Activated CD4-positive, alpha-beta T cell treated with anti-CD3 and anti-CD28 coated beads, Interleukin-2, amount 50 U/mL, for 1 hour (primary cell): Measurements from ENCODE around the gene DNASE1L1.

Experiments
- DNase-seq: peaks from one replicate; pipeline ENCODE4 v3.0.0-alpha.2; 2020

Gene DNASE1L1, protein sequence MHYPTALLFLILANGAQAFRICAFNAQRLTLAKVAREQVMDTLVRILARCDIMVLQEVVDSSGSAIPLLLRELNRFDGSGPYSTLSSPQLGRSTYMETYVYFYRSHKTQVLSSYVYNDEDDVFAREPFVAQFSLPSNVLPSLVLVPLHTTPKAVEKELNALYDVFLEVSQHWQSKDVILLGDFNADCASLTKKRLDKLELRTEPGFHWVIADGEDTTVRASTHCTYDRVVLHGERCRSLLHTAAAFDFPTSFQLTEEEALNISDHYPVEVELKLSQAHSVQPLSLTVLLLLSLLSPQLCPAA

DNA sequence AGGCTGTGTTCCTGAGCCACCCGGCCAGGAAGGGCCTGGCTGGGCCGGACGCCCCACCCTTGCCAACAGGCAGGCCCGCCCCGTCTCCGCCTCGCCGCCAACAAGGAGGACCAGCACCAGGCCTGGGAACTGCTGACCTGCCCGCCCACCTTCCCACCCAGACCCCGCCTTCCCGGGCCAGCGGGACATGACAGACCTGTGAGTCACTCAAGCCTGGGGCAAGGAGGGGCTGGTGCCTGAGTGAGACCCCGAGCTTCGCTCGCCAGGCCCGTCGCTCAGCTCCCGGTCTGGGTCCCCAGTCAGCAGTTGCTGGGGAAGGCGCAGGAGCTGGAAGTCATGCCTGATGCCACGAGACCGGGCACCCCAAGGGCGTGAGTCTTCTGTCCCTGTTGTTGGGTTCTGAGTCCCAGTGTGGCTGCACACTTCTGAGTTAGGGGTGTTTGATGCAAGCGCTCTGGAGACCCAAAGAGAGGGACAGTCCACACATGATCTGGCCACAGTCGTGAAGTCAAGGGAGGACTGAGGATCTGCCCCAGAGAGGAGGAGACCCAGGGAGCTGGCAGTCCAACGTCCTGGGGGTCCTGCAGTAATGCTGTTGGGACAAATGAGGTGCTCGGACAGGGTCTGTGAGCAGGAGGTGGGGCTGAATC is at the start of gene DNASE1L1:
TSS of gene DNASE1L1 (minus strand) at position 33 of the 650 bp plus-strand sequence. CDS start 3,686 bp downstream, outside the sequence.
- no peak for DNase-seq

DNA sequence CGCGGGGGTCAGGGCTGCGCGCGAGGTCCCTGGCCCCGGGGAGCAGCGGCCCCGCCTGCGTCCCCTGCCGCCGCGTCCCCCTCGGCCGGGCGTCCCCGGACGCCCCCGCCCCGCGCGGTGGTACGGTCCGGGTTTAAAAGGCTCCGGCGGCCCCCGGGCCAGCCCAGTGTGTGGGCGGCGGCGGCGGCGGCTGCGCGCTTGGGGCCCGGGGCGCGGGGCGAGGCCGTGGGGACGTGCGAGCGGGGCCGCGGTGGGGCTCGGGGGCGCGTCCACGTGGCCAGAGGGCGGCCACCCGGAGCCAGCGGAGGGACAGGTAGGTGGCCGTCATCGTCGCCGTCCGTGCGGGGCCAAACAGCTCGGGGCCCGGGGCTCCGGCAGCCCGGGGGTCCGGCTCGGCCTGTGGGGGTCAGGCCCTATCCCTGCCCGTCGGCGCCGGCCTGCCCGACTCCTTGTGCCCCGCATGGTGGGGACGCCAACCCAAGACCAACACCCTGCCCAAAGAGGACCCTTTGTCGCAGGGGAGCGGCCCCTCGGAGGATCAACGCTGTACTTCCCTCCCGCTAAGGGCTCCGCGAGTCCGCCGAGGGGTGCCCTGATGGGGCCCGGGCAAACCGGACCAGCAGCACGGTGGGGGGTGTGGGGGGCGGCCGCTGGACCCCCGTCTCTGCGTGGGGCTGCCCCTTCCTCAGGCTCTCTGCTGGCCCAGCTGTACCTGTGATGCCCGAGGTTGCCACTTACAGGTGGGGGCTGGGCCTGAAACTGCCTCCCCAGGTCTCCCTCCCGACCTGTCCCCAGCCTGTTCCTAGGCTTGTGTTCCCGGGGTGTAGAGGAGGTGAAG is 49.3 kb upstream of the DNASE1L1 start, which contains the start of gene PLXNA3:
TSS of gene PLXNA3 (plus strand) at position 166 of the 838 bp plus-strand sequence. CDS start 1,903 bp downstream, outside the sequence.
- peak; percentile 62 for DNase-seq

DNA sequence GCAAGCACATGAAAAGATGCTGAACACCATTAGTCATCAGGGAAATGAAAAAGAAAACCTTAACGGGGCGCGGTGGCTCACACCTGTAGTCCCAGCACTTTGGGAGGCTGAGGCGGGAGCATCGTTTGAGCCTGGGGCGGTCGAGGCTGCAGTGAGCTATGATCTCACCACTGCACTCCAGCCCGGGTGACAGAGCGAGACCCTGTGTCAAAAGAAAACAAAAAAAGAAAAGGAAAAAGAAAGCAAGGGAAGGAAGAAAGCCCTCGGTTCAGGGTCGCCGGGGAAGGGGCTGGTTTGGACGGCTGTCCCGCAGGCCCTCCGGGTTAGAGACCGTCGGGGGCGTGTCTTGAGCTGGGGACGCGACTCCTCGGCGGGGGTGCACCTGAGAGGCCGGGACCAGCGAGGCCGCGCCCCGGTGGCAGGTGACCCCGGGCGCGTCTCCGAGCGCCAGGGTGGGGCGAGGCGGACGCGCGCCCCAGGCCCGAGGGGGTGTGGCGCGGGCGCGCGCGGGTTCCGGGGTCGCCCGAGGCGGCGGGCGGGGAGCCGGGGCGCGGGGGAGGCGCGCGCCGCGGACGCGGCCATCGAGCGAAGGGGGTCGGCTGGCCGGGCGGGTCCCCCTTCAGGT is 48.5 kb upstream of the DNASE1L1 start:
- peak; percentile 50 for DNase-seq

DNA sequence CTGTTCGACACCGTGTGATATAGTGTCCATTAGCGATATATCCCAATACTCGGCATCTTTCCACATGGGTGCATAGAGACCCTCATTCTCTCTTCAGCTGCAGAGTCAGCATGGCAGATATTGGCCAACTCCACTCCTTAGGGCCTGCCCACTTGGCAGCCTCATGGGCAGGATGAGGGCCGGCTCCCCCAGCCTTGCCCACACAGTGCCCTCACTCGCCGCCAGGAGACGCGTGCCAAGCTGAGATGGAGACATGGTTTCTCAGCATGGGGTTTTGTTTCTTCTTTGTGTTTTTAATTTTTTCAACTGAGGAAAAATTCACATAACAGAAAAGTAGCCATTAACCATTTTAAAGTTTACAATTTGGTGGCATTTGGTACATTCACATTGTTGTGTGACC is 43.8 kb upstream of the DNASE1L1 start:
- no peak for DNase-seq

DNA sequence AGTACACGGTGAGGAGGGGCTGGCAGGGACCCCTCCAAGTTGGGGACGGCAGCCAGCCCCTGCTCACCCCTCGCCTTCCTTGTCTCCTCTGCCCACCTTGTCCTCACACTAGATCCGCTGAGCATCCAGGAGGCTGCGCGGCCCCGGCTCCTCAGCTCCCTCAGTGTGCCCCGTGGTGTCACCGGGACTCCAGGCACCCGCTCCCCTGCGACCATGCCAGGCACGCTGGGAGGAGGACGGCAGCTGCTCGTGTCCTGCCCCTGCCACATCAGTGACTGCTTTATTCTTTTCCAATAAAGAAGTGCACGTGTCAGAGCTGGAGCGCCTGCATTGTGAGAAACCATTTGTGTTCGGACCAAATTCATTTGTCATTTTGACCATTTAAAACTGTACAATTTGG is 41.3 kb upstream of the DNASE1L1 start:
- DNase-seq, result no peak

DNA sequence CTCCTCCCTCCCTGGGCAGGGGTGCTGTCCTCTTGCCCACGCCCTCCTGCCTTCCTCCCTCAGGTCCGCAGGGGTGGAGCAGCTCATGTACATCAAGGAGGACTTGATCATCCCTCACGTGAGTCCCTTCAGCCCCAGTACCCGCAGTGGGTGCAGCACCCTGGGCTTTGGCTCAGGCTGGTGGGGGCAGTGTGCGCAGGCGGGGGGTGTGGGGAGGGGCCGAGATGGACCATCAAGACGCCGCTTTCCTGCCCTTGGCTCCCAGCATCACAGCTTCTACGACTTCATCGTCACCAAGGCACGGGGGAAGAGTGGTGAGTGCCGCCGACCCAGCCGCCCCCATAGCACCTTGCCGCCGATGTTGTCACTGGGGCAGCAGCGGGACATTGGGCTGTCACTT is 40.6 kb upstream of the DNASE1L1 start:
- DNase-seq, result no peak

DNA sequence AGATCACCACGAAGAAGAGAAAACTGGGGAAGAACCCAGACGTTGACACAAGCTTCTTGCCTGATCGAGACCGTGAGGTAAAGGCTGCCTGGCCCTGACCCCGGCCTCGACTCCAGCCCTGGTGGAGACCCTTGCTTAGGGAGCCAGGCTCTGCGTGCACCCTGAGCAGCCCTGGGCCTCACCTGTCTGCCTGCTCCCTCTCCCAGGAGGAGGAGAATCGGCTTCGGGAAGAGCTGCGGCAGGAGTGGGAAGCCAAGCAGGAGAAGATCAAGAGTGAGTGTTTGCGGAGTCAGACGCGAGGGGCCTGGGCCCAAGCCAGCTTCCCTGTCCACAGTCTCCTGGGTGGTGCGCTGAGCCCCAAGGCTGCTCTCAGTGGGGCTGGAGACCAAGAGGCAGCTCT is 39.4 kb upstream of the DNASE1L1 start:
- no peak for DNase-seq

DNA sequence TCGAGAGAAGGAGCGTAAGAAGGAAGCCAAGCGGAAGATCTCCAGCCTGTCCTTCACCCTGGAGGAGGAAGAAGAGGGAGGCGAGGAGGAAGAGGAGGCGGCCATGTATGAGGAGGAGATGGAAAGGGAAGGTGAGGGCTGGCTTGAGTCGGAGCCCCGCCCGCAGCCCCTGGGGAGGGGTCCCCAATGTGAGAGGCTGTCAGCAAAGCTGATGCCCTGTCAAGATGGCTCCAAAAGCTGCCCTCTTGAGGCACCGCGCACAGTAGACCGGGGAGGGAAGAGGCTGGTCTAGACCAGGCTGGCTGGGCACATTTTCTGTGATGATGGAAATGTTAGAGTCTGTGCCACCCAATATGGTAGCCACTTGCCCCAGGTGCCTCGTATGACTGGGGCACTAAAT is 37.4 kb upstream of the DNASE1L1 start:
- no peak for DNase-seq

DNA sequence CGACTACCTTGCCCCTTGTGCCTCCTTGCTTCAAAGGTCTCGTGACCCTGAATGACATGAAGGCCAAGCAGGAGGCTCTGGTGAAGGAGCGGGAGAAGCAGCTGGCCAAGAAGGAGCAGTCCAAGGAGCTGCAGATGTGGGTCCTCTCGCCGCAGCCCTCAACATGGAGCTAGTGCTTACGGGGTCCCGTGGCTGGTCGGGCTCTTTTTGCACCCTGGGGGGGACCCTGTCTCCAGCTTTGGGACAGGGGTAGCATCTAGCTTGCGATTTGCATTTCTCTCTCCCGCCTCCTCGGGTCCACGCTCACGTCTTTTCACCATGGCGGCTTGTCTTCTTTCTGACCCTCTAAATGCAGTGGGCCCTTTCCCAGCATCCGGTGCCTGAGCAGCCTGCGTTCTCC is 36.7 kb upstream of the DNASE1L1 start:
- no peak for DNase-seq

DNA sequence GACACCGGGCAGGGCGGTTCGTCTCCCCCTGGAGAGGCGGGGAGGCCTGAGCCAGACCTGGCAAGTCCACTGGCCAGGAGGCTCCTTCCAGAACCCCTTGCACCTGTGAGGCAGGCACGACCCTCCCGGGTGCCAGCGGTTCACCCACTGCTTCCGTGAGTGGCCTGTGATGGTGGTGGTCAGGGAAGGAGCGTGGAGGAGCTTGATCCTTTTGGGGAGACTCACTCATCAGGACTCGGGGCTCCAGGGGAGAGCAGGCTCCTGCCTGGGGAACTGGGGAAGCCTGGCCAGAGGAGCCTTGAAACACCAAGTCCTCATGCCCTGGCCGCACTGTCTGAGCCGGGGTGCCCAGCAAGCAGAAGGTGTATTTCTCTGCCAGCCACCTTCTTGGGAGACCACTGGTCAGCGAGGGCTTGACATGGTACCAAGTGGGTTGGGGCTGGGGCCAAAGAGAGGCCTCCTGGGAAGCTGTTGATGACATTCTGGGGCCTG is 35.7 kb upstream of the DNASE1L1 start:
- DNase-seq, result no peak

DNA sequence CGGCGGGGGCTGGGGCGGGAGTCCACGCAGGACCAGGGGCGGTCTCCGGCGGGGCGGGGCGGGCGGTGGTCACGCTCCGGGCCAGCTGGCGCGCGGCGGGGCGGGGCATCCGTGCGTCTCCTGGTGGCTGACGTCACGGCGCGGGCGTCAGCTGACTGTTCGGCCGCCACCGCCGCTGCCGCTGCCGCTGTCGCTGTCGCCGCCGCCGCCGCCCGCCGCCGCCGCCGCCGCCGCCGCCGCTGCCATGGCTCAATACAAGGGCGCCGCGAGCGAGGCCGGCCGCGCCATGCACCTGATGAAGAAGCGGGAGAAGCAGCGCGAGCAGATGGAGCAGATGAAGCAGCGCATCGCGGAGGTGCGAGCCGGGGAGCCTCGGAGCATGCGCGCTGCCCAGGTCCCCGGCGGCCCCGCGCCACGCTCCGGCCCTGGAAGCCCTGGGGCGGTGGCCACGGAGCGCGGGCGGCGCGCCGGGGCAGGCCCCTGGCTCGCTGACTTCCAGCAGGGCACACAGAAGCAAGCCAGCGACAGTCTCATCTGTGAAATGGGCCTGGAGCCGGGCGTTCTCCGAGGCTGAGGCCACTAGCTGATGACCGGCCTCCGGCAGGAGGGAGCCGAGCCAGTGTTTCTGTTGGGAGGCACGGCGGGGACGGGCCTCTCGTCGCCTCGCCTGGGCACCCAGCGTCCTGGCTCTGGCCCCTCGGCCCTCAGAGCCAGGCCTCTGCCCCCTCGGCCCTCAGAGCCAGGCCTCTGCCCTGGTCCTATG is 35.1 kb upstream of the DNASE1L1 start, which contains the start of gene FAM50A:
TSS of gene FAM50A (plus strand) at position 150 of the 763 bp plus-strand sequence. CDS start at position 245, 95 bp downstream.
- peak; percentile 57 for DNase-seq

DNA sequence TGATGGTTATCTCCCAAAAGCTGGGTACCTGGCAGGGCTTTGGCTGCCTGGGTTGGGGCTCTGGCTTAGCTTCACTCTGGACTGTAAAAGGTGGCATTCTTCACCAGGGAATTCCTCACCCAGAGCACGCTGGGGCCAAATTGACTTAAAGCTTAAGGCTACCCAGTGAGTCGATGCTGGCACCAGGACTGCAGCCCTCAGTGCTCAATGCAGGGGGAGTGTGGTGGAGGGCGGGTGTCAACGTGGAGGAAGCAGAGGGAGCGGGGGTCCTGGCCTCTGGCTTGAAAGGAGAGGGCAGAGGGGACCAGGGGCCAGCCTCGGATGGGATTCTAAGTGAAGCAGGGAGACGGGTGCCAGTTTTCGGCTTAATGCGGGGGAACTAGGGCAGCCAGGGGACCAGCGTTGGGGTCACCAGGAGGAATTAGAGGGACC is 34.4 kb upstream of the DNASE1L1 start:
- DNase-seq, result no peak

DNA sequence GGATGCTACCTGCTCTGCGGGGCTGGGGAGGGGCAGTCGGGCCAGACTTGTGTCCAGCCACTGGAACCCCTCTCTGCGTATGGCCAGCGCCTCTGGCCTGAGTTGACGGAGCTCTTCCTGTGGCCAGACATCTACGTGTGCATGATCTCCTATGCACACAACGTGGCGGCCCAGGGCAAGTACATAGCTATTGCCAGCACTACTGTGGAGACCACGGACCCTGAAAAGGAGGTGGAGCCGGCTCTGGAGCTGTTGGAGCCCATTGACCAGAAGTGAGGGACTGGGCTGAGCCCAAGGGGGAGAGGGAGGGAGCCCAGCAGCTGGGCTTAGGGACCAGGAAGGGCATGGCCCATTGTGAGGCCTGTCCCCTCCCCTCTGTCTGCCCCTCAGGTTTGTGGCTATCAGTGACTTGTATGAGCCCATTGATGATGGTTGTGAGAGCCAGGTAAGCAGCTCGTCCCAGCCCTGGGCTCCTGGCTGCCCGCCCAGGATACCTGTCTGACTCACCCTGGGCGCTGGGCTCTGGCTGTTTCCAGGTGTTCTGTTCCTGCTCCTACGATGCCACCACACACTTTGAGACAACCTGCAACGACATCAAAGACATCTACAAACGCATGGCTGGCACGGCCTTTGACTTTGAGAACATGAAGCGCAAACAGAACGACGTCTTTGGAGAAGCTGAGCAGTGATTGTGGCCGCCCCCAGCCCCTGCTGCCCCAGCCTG is 33.1 kb upstream of the DNASE1L1 start:
- no peak for DNase-seq

DNA sequence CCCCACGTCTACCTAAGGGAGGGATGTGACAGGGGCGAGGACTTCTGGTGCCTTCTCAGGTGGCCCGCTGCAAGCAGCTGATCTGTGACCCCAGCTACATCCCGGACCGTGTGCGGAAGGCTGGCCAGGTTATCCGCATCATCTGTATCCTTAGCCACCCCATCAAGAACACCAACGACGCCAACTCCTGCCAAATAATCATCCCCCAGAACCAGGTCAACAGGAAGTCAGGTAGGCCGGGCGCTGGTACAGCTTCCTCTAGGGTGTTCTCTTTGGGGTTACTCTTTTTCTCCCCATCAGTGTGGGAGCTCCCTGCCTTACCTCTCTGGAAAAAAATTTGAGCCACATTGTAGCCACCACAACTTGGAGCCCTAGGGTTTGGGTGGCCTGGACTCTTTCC is 32.5 kb upstream of the DNASE1L1 start:
- no peak for DNase-seq

DNA sequence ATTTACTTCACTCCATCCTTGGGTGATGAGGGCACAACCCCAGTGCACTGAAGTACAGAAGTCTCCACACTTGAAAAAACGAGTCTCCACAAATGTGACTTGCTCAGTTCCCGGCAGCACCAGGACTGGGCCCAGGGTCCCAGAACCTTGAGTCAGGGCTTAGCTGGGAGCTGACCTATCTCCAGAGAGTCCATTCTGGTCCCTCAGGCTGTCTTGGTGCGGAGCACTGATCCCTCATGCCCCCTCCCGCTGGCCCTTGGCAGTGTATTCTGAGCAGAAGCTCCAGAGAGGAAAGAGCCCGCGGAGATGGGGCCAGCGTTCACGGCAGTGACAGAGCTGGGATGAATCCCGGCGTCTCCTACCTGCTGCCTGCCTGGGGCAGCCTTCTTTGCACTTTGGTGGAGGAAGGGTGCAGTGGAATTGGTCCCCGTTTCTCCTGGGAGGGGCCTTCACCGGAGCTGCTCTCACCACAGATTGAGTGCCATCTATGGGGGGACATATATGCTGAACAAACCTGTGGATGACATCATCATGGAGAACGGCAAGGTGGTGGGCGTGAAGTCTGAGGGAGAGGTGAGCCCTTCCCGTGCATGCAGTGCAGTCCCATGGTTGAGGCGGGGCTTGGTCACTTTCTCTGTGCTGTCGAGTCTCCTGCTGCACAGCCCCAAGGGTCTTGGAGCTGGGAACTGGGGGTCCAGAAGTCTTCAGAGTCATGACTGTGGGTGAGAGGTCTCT is 31.7 kb upstream of the DNASE1L1 start:
- DNase-seq, result no peak

DNA sequence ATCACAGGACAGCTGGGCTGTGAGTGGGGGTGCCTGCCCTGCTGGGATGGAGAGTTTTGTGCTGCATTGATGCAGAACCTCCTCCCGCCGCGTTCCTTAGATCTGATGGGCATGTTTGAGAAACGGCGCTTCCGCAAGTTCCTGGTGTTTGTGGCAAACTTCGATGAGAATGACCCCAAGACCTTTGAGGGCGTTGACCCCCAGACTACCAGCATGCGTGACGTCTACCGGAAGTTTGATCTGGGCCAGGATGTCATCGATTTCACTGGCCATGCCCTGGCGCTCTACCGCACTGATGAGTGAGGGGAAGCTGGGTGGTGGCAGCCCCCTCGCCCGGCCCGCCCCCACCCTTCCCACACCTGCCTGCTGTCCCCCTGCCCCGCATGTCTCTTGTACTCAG is 30.8 kb upstream of the DNASE1L1 start:
- no peak for DNase-seq

DNA sequence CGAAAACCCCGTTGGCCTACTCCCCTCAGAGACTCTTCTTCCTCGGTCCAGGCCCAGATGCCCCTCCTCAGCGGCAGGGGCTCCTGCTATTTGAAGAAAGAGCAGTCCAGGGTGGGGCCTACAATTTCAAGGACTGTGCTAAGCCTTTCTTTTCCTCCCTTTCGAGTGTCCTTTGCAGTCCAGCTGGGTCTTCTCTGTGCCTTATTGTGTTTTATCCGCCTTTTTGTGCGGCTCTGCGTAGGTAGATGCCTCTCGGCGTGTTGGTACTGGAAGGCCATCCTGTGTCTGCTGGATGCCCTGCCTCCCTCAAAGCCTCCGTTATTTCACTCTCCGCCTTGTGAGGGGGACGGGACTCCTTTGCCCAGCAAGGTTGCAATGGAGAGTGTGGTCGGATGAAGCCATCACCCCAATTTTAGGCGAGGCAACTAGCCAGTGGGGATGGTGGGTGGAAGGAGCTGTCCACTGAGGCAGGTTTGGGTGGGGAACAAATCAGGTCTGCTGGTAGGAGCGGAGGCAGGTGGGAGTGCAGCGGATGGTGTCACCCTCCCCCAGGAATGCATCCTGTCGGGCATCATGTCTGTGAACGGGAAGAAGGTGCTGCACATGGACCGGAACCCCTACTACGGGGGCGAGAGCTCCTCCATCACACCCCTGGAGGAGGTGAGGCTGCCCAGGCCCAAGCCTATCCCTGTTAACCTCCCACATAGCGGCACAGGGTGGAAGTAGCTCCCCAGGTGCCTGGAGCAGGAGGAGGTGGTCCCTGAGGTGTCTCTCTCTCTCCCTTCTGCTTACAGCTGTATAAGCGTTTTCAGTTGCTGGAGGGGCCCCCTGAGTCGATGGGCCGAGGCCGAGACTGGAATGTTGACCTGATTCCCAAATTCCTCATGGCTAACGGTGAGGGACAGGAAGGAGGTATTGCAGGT is 29.2 kb upstream of the DNASE1L1 start:
- DNase-seq, result no peak

DNA sequence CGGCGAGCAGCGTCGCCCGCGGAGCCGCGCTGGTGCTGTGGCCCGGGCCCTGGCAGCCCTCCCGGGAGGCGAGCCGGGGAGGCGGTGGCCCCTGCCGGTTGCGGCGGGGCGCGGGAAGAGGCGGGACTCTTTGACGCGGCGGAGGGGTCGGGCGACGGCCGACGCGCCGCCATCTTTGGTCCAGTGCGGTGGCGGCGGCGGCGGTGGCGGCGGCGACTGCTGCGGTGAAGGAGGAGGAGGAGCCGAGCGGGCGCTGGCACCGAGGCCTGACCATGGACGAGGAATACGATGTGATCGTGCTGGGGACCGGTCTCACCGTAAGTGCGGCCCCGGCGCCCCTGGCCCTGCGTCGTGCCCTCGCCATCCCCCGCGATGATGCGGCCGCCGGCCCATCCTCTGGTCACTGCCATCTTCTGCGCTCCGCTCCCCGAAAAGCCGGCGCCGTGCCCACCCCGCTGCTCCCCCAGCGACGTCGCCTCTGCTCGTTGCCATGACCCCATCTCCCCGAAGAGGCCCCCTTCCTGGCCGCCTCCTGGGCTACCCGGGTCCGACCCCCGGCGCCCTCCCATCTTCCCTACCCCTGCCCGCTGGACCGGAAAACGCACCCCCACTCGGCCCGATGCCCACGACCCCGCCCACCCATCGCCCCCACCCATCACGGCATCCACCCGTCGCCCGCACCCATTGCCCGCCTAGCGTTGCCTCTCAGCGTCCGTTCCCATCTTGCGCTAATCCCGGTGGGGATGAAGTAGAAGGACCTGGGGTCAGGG is 28.1 kb upstream of the DNASE1L1 start, which contains the start of gene GDI1:
TSS of gene GDI1 (plus strand) at position 172 of the 770 bp plus-strand sequence. CDS start at position 273, 101 bp downstream.
- DNase-seq, result peak; percentile 49
